ENCODE data around the gene INHBA.

Gene INHBA

DNA sequence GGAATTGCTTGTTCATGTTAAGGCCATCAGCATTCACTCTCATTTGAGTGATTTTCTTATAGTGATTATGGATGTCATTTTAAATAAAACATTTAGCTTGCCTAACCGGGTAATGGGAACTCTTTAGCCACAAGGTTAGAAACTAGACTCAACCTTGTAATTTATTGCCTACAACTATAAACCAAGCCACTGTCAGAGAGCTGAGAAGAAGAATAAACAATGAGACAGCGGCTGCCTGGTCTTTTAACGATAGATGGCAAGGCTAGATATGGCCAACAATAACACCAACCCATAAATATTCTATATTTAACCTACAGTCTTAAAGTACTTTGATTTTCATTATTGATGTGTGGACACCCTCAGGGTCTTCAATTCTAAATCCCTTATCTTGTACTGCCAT lies 27.8 kb upstream of the INHBA start:
- Histone ChIP-seq H3K9me3 (ENCODE audit: insufficient read depth, low read length) (no peaks in the 10 kb centered on the region), H3K27me3 (ENCODE audit: insufficient read depth, insufficient read length) (no peaks in the 10 kb centered on the region), H3K4me1 (ENCODE audit: insufficient read depth, insufficient read length) (no peaks in the 10 kb centered on the region), H3K36me3 (ENCODE audit: insufficient read depth, insufficient read length, low read length) (no peaks in the 10 kb centered on the region), H3K4me3 (ENCODE audit: insufficient read length, low read depth) (no peak overlapping the region), H3K9ac (ENCODE audit: insufficient read length, low read depth) (no peak overlapping the region)
- no peak for TF ChIP-seq ZNF274 (IDR thresholded peaks at IDR 0.05; ENCODE audit: low read depth, low read length)
- no peak for TF ChIP-seq YY1 (IDR thresholded peaks at IDR 0.05; ENCODE audit: insufficient read depth, insufficient read length)
- no peak for TF ChIP-seq SUZ12 (IDR thresholded peaks at IDR 0.05; ENCODE audit: extremely low read depth, insufficient read depth, insufficient read length)
- DNase-seq (ENCODE audit: low read depth, low spot score) = no peak

DNA sequence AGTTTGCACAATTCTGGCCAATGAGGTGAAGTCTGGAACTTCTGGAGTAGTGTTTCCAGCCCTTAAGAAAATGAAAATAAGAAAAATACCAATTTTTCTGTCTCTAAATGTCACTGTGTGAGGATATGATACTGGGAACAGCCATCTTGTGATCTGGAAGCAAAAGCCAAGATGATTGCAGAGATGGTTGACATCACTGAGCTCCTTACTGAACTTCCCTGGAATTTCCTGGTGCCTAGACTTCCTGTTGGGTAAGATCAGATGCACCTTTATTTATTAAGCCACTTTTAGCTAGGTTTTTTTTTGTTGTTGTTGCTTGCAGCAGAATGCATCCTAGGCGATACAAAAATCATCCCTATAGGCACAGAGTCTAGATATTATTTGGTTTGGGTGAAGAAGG lies 27.3 kb upstream of the INHBA start:
- Histone ChIP-seq H3K36me3 (ENCODE audit: insufficient read depth, insufficient read length, low read length) (no peaks in the 10 kb centered on the region), H3K9ac (ENCODE audit: insufficient read length, low read depth) (no peak overlapping the region), H3K27me3 (ENCODE audit: insufficient read depth, insufficient read length) (no peaks in the 10 kb centered on the region)

DNA sequence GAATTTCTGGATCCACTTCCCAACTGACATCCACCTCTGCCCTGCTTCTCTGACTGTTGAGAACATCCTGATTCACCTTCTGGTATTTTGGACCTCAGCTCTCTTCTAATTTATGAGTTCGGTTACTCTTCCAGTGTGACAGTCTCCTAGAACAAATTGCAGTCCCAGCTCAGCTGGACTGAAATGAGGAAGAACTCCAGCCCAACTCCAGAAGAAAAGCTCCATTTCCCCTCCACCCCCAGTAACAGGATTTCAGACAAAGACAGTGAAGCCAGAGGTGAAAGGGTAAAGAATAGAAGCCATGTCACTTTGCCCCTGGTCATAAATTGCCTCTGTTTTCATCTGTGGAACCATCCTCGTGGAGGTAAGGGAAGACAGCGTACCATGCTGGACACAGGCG lies 26.2 kb upstream of the INHBA start:
- Histone ChIP-seq H3K9me3 (ENCODE audit: insufficient read depth, low read length) (no peaks in the 10 kb centered on the region), H3K36me3 (ENCODE audit: insufficient read depth, insufficient read length, low read length) (no peaks in the 10 kb centered on the region), H3K4me1 (ENCODE audit: insufficient read depth, insufficient read length) (no peaks in the 10 kb centered on the region), H3K9ac (ENCODE audit: insufficient read length, low read depth) (no peak overlapping the region), H3K4me3 (ENCODE audit: insufficient read length, low read depth) (no peak overlapping the region), H3K27me3 (ENCODE audit: insufficient read depth, insufficient read length) (no peaks in the 10 kb centered on the region)
- no peak for TF ChIP-seq YY1 (IDR thresholded peaks at IDR 0.05; ENCODE audit: insufficient read depth, insufficient read length)
- no peak for TF ChIP-seq ZNF274 (IDR thresholded peaks at IDR 0.05; ENCODE audit: low read depth, low read length)
- TF ChIP-seq SUZ12 (IDR thresholded peaks at IDR 0.05; ENCODE audit: extremely low read depth, insufficient read depth, insufficient read length) = no peak
- no peak for DNase-seq (ENCODE audit: low read depth, low spot score)

More for the DNA sequence above, 27.3 kb upstream of the INHBA start:
- Histone ChIP-seq H3K4me1 (ENCODE audit: insufficient read depth, insufficient read length) (no peaks in the 10 kb centered on the region), H3K4me3 (ENCODE audit: insufficient read length, low read depth) (no peak overlapping the region), H3K9me3 (ENCODE audit: insufficient read depth, low read length) (no peaks in the 10 kb centered on the region)
- DNase-seq (ENCODE audit: low read depth, low spot score) = no peak
- no peak for TF ChIP-seq SUZ12 (IDR thresholded peaks at IDR 0.05; ENCODE audit: extremely low read depth, insufficient read depth, insufficient read length)
- no peak for TF ChIP-seq ZNF274 (IDR thresholded peaks at IDR 0.05; ENCODE audit: low read depth, low read length)
- TF ChIP-seq YY1 (IDR thresholded peaks at IDR 0.05; ENCODE audit: insufficient read depth, insufficient read length) = no peak

DNA sequence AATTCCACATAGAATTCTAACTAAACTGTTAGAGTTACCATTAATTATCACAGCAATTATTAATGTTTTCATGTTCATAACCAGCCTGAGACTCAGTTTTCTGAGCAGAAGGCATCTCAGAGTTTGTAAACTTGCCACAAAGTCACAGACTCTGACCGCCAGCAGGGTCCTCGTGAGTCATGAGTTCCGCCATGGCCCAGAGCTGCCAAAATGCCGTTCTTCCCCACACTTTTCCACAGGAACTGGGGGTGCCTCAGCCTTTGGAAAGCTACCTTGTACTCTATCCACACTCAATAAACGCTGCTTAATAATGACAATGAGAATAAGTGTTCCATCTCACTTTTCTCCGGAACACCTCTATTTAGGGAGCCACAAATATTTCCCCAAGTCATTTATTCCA lies 22.1 kb upstream of the INHBA start:
- Histone ChIP-seq H3K4me1 (ENCODE audit: insufficient read depth, insufficient read length) (no peaks in the 10 kb centered on the region), H3K9ac (ENCODE audit: insufficient read length, low read depth) (no peak overlapping the region), H3K4me3 (ENCODE audit: insufficient read length, low read depth) (no peak overlapping the region), H3K27me3 (ENCODE audit: insufficient read depth, insufficient read length) (no peaks in the 10 kb centered on the region), H3K9me3 (ENCODE audit: insufficient read depth, low read length) (no peaks in the 10 kb centered on the region), H3K36me3 (ENCODE audit: insufficient read depth, insufficient read length, low read length) (no peaks in the 10 kb centered on the region)
- TF ChIP-seq YY1 (IDR thresholded peaks at IDR 0.05; ENCODE audit: insufficient read depth, insufficient read length) = no peak
- no peak for TF ChIP-seq SUZ12 (IDR thresholded peaks at IDR 0.05; ENCODE audit: extremely low read depth, insufficient read depth, insufficient read length)
- no peak for TF ChIP-seq ZNF274 (IDR thresholded peaks at IDR 0.05; ENCODE audit: low read depth, low read length)
- DNase-seq (ENCODE audit: low read depth, low spot score) = no peak

DNA sequence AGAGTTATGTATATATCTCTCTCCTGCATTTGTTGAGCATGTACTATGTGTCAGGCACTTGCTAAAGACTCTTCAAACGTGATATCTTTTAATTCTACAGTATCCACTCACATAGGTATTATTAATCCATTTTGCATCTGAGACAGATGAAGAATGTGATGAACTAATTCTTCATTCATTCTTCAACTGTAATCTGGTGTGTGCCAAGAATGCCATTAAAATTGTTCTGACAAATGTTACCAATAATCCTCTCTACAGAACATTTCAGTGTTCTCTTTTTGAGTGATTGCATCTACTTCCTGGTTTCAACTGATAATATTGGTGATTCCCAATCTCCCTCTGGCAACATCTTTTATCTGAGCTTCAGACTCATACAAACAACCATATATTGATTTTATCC lies 18.0 kb upstream of the INHBA start:
- Histone ChIP-seq H3K27me3 (ENCODE audit: insufficient read depth, insufficient read length) (no peaks in the 10 kb centered on the region), H3K4me3 (ENCODE audit: insufficient read length, low read depth) (no peak overlapping the region), H3K36me3 (ENCODE audit: insufficient read depth, insufficient read length, low read length) (no peaks in the 10 kb centered on the region), H3K9me3 (ENCODE audit: insufficient read depth, low read length) (no peaks in the 10 kb centered on the region), H3K9ac (ENCODE audit: insufficient read length, low read depth) (no peak overlapping the region), H3K4me1 (ENCODE audit: insufficient read depth, insufficient read length) (no peaks in the 10 kb centered on the region)
- TF ChIP-seq SUZ12 (IDR thresholded peaks at IDR 0.05; ENCODE audit: extremely low read depth, insufficient read depth, insufficient read length) (no peak), YY1 (IDR thresholded peaks at IDR 0.05; ENCODE audit: insufficient read depth, insufficient read length) (no peak), ZNF274 (IDR thresholded peaks at IDR 0.05; ENCODE audit: low read depth, low read length) (no peak)
- DNase-seq (ENCODE audit: low read depth, low spot score) = no peak

DNA sequence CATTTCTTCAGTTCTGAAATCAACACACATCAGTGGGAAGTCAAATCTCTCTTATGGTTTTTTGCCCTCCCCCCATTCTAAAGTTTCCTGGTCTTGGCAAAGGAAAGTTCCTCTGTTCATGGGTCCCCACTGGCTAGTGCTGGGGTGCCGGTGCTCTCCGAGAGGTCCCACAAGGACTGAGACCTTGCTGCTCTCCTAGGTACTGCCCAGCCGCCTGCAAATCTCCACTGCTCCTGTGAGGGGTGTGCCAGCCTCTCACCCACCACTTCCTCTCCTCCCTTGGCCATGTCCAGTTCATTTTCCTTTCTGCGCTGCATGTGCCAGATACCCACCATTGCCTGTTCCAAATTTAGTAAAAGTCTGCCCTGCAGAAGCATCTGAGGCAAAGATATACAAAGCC lies 17.2 kb upstream of the INHBA start:
- H3K4me3 ChIP-seq (ENCODE audit: insufficient read length, low read depth) = no peak overlapping the region
- no peak overlapping the region for H3K9ac ChIP-seq (ENCODE audit: insufficient read length, low read depth)
- no peak for DNase-seq (ENCODE audit: low read depth, low spot score)
- TF ChIP-seq ZNF274 (IDR thresholded peaks at IDR 0.05; ENCODE audit: low read depth, low read length) = no peak
- TF ChIP-seq SUZ12 (IDR thresholded peaks at IDR 0.05; ENCODE audit: extremely low read depth, insufficient read depth, insufficient read length) = no peak
- TF ChIP-seq YY1 (IDR thresholded peaks at IDR 0.05; ENCODE audit: insufficient read depth, insufficient read length) = no peak
- H3K9me3 ChIP-seq (ENCODE audit: insufficient read depth, low read length) = no peaks in the 10 kb centered on the region
- no peaks in the 10 kb centered on the region for H3K36me3 ChIP-seq (ENCODE audit: insufficient read depth, insufficient read length, low read length)
- H3K27me3 ChIP-seq (ENCODE audit: insufficient read depth, insufficient read length) = no peaks in the 10 kb centered on the region
- no peaks in the 10 kb centered on the region for H3K4me1 ChIP-seq (ENCODE audit: insufficient read depth, insufficient read length)

DNA sequence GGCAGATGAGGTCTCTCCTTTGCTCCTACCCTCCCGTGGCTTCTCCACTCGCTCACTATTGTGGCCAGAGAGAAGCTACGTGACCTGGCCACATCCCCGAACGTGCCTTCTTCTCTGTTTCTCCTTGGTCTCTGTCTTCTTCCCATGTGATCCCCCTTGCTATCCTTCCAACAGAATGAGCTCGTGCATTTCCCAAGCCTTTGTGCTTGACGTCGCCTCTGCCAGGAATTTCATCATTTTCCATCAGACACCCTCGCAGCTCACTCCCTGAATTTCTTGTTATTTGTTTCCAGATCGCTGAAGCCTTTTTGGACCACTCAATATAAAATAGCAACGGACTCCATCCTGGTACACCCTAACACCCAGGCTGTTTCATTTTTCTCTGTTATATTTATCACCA lies 13.8 kb upstream of the INHBA start:
- H3K9ac ChIP-seq (ENCODE audit: insufficient read length, low read depth) = no peak overlapping the region
- H3K36me3 ChIP-seq (ENCODE audit: insufficient read depth, insufficient read length, low read length) = no peaks in the 10 kb centered on the region
- H3K4me3 ChIP-seq (ENCODE audit: insufficient read length, low read depth) = no peak overlapping the region
- no peaks in the 10 kb centered on the region for H3K9me3 ChIP-seq (ENCODE audit: insufficient read depth, low read length)
- H3K27me3 ChIP-seq (ENCODE audit: insufficient read depth, insufficient read length) = no peaks in the 10 kb centered on the region
- no peaks in the 10 kb centered on the region for H3K4me1 ChIP-seq (ENCODE audit: insufficient read depth, insufficient read length)
- TF ChIP-seq SUZ12 (IDR thresholded peaks at IDR 0.05; ENCODE audit: extremely low read depth, insufficient read depth, insufficient read length) (no peak), YY1 (IDR thresholded peaks at IDR 0.05; ENCODE audit: insufficient read depth, insufficient read length) (no peak), ZNF274 (IDR thresholded peaks at IDR 0.05; ENCODE audit: low read depth, low read length) (no peak)
- DNase-seq (ENCODE audit: low read depth, low spot score) = no peak

DNA sequence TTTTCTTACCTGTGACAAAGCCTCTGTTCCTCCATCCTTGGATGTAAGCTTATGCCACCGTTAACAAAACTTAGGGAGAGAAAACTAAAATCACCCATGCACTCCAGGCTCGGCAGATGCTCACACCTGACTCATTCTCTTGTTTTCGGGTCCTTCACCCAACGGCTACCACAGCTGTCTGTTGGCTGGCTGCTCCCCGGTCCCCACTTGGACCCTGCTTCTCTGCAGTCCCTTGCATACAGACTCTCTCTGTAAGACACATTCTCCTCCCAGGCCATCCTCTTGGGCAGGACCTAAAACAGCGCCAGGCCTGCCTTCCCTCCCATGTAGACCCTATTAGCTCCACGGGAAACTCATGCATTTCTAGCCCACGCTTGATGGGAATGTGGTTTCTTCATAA lies 12.1 kb upstream of the INHBA start:
- no peaks in the 10 kb centered on the region for H3K36me3 ChIP-seq (ENCODE audit: insufficient read depth, insufficient read length, low read length)
- H3K4me3 ChIP-seq (ENCODE audit: insufficient read length, low read depth) = no peak overlapping the region
- H3K27me3 ChIP-seq (ENCODE audit: insufficient read depth, insufficient read length) = no peaks in the 10 kb centered on the region
- no peak overlapping the region for H3K9ac ChIP-seq (ENCODE audit: insufficient read length, low read depth)
- H3K9me3 ChIP-seq (ENCODE audit: insufficient read depth, low read length) = no peaks in the 10 kb centered on the region
- H3K4me1 ChIP-seq (ENCODE audit: insufficient read depth, insufficient read length) = no peaks in the 10 kb centered on the region
- TF ChIP-seq YY1 (IDR thresholded peaks at IDR 0.05; ENCODE audit: insufficient read depth, insufficient read length) = no peak
- no peak for TF ChIP-seq ZNF274 (IDR thresholded peaks at IDR 0.05; ENCODE audit: low read depth, low read length)
- no peak for TF ChIP-seq SUZ12 (IDR thresholded peaks at IDR 0.05; ENCODE audit: extremely low read depth, insufficient read depth, insufficient read length)
- DNase-seq (ENCODE audit: low read depth, low spot score) = no peak
